ENCODE measurements around the gene QSOX2.
A peak's percentile ranks its signal among the peaks of the same experiment; 100 is the strongest.

The QSOX2 gene

DNA sequence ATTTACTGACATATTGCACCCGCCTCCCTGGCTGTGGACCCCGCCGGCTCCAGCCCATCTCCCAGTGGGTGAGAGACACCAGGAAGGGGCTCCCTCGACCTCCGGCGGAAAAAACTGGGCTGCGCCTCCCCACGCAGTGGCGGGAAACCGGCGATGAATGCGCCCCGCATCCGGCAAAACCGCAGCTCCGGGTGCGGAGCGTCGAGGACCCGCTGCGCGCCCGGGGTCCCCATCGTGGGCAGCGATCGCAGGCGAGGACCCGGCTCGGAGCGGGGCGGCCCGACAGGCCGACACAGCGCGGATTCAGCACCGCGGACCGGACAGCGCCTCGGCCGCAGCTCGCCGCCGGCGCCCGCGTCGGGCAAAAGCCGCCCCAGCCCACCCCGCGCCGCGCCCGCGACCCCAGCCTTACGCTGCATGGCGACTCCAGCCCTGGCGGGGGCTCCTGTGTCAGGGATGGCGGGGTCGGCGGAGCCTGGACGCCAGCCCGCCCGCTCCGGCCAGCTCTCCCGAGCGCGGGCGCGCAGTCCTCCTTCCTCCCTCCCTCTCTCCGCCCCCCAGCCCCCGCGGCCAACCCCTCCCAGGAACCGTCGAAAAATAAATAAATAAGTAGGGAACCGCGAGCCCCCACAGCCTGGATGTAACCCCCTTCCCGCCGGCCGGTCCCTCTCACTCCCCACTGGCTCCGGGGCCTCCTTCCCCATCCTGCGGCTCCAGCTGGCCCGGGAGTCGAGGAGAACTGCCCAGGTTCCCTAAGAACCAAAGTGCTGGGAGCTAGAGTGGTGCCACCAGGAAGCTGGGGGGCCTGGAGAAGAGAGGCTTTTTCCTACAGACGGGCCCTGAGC lies 43.8 kb downstream of the QSOX2 start:
- no peak for DNase-seq

DNA sequence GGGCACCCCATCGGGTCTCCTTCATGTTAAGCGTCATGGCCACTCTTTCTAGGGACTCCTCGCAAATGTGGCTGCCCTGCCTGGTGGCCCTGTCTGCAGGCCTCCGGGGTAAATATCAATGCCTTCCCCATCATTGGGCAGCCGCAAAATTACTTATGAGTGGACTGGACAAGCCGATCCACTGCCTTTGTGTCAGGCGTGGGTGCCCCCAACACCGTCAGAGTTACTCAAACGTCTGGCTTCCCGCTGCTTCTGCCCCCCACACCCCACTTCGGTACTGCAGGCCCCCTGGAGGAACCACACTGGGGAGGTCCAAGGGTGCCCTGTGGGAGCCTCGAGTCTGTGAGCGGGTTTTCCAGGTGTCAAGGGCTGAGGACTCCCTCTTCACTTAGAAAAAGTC lies 44.4 kb downstream of the QSOX2 start:
- no peak for DNase-seq

DNA sequence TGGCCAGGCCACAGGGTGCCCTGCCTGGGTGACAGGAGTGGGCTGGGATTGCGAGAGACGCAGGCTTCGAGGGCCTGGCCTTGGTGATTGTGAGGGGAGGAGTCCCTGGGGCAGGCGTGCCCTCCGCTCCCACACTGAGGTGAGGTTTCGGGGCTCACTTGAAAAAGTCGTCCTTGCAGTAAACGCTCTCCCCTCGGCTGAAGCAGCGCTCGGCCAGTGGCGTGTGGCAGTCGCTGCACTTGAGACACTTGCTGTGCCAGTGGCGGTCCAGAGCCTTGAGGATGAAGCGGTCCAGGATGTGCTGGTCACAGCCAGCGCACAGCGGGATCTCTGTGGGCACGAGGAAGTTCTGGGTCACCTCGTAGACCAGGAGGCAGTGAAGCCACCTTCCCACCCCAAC lies 45.2 kb downstream of the QSOX2 start:
- no peak for DNase-seq

GRCh38 chr9:136199391-136200288 lies 46.0 kb downstream of the QSOX2 start:
- no peak for DNase-seq

- DNase-seq, result no peak
These were observed 47.0 kb downstream of the QSOX2 start for GRCh38 chr9:136198605-136199083.

GRCh38 chr9:136197930-136198604 lies 47.5 kb downstream of the QSOX2 start:
- no peak for DNase-seq

DNA sequence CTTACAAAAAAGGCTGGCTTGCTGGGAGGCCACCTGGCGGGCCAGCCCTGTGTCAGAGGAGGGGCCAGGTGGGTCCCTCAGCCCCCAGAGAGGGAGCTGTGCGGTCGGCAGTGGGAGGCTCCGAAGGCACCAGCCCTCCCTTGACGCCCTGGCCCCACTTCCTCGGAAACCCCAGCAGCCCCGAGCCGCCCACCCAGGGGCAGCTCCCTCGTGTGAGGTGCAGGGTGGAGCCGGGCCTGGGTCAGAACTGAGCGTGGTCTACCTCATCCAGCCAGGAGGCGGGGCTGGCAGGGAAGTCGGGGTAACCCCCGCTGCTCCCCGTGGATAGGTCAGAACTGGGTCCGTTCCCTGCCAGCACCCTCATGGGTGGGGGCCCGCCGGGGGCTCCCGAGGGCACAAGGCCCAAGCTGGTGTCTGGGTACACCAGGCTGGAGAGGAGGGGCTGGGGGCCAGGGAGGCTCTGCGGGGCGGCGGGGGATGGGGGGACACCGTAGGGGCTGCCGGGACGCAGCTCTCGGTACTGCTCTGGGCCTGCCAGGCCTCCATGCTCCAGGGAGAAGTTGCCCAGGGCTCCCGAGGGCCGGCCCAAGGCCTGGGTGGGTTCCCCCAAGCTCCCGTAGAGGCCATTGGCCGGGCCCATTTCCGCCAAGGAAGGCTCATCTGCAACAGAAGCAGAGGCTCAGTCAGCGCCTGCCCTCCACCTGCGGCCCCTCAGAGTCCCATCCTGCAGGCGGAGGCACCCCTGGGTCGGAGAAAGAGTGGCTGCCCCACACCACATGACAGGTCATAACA lies 48.3 kb downstream of the QSOX2 start:
- no peak for DNase-seq

DNA sequence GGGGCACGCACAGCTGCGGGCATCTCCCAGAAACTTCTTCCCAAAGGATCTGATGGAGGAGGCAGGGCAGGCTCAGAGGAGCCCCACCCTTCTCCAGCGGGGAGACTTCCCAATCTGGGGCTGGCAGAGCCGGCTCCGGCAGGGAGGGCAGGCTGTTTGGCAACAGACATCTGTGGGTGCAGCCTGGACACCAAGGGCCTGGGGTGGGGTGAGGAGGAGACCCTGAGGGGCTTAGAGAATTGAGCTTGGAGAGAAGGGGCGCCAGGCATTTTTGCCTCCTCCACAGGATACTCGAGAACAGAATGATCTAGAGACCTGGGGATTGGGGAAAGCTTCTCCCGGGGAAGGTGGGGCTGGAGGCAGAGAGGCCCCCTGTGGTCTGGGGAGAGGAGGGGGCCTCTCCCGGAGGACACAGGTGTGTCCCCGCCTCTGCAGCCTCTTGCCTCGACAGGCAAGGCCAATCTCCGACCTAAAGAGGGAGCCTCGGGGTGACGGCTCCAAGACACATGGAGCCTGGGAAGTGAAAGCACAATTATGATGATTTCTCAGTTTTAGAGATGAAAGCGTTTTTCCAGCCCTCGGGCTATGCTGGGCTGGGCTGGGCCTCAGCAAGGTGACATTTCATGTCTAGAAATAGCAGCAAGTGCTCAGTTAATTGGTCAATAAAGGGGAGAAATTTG lies 49.1 kb downstream of the QSOX2 start:
- DNase-seq, result peak; percentile 29

GRCh38 chr9:136194540-136194939 lies 51.1 kb downstream of the QSOX2 start:
- DNase-seq, result no peak

GRCh38 chr9:136193891-136194279 lies 51.7 kb downstream of the QSOX2 start:
- DNase-seq, result no peak

DNA sequence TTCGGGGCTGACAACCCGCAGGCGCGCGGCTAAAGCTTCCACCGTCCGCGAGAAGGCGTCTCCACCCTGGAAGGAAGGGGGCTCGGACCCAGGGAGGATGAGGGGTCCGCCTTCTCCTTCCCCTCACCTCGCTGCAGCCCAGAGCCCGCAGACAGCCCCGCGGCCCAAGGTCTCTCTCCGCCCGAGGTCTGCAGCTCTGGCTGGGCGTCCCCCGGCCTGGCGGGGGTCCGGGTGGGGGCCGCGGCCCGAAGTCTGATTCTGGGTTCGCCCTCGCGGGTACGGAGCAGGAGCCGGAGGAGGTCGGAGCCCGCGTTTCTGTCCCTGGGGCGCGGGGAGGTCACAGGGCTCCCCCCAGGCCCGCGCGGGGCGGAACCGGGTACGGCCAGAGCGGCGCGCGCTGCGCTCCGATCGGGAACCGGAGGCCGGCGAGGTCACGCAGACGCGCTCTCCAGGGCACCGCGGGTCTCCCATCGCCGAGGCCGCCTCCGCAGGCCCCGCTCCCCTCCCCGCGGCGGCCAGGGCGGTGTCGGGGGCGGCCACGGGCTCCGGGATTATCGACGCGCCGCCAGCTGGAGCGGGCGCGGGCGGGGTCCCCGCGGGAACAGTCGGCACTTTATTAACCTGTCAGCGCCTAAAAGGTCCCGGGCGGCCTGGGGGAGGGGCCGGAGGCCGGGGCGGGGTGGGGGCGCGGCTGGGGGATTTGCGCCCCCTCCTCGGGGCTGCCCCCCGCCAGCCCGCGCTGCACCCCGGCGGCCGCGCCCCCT lies 52.3 kb downstream of the QSOX2 start:
- DNase-seq, result no peak

DNA sequence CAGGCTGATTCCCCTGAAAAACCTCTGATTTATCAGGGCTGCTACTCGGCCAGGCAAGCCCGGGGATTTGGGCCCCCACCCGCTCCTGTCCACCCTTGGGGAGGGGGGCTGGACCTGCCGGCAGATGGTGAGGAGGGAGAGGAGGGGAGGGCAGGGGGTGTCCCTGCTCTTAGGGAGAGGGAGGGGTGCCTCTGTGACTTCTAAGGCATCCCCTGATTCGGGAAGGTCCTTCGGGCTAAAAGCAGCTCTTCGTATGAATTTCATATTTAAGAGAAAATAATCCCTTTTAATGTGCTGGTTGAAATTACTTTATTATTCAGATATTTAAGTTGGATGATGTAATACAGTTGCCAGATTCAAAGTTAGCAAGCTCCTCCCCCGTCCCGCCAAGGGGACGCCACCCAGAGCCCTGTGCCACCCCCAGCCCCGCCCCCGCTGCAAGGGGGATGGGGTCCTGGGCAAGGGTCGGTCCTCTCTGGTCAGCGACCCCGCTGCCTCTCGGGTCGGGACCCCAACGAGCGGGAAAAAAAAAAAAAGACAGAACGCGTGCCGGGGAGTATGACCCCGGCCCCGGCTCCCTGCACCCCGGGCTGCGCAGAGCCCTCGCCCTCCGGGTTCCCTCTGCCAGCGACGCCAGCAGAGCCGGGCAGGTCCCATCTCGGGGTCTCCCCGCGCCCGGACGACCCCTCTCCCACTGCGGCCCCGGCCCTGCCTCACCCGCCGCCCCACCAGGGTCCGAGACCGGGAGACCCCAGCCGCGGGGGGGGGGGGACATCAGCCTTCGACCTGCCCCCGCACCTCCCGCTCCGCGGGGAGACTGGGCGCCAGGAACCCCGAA lies 53.1 kb downstream of the QSOX2 start:
- DNase-seq, result no peak

DNA sequence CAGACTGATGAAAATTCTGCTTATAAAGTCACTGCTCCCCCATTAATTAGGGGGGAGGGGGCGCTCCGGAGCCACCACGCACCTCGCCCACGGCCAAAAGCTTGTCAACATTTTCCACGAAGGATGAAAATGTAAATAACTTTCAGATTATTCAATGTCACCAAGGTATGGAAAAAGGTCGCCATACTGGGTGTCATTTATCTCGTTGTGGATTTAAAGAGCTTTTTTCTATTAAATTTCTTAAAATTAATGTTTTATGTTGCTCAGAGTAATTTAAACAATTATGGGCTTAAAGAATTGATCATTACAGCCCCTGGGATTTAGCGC lies 53.7 kb downstream of the QSOX2 start:
- DNase-seq, result no peak

DNA sequence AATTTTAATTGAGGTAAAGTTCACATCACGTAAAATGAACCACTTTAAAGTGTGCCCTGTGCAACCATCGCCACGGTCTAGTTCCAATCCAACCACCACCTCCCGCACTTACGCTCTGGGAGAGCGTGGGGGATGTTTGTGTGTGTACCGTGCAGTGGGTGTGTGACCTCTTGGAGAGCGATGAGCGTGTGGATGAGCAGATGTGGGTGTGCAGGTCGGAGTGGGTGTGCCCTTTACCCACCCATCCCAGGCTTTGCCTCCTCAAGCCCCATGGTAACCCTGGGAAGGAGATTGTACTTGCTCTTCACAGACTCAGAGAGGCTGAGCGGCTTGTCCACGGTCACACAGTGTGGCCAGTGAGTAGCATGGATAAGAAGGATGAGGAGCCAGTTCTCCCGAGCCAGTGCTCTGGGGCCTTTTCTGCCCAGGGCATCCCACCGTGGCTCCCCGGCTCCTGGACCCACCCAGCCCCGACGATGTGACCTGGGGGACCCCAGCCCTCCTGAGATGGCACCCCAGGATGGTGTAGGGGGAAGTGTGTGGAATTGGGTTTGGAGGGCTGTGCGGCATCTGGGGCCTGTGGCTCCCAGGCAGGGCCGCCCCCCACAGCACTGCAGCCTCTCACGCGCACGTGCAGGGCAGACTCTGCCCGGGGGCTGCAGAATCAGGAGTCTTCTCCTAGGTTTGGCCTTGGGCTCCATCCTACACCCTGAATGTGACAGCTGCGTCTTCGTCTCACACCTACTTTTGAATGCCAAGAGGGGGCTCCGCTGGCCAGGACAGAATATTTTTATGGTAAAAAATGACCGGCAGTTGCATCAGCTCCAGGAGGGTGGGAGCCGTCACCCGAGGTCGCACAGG lies 54.3 kb downstream of the QSOX2 start:
- no peak for DNase-seq

DNA sequence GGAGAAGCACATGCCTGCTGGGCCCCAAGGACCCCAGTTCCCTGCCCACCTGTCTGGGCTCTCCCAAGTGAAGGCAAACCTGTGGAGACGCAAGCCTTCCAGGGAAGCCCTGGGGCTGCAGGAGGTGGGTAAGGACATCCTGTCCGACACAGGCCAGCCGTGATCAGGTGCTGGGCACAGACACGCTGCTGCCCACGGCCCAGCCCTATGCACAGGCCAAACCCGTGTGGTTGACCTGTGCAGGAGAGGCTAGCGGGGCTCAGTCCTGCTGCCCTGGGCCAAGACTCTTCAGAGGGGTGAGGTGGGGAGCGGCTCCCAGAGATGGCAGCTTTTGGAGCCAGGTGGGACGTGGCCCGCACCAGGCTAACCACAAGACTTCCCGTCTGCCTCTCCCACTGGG lies 55.0 kb downstream of the QSOX2 start:
- no peak for DNase-seq

DNA sequence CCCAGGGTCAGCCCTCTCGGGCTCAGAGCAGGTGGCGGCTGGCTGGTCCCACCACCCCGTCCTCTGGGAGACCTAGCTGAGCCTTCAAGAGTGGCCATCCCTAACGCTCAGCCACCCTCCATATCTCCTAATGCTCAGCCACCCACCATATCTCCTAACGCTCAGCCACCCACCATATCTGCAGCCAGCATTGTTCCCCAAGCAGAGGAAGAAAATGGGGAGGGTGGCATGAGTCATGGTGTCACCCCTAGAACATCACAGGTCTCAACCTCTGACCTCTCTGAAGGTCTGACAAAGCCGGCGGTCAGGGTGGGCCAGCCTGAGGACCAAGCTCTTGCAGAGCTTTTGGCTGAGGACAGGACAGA lies 55.4 kb downstream of the QSOX2 start:
- DNase-seq, result no peak

DNA sequence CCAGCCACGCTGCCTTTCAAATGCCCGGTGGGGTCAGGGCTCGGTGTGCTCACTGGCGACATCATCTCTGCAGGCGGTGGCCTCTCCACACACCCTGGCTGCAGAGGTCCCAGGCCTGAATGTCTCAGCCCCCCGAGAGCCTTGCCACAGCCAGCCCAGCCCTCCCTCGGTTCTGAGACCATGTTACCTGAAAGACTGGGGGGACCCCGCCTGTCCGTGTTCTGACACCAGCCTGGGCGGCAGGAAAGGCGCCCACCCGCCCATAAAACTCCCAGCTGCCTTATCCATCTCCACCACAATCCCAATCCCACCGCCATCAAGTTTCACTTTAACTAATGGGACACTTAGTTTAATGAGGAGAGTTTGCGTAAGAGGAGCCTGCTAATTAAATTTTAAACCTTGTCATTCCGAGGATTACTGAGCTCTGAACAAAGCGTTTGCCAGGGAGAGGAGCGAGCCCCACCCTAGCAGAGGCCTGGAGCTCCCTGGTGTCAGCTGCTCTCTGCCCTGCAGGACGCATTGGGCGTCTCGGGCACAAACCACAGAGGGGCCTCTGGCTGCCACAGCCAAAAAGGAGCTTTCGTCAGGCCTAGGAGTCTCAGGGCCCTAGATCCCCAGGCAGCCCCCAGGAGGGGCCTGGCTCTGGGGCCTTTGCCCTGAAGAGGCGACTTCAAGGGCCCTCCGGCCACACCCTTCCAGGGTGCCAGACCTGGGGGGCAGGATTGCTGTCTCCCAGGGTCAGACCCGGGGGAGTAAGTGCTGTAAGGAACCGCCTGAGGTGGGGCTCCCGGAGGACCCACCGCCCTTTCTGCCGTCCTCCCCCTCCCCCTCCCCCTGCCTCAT lies 56.0 kb downstream of the QSOX2 start:
- peak; percentile 48 for DNase-seq
